Activated naive CD4-positive, alpha-beta T cell treated with anti-CD3 and anti-CD28 coated beads, Interleukin-2, amount 10 ng/mL, durations not matched to agents 7 days and 5 days (primary cell): ENCODE measurements around the gene DNAJC28.
A peak's percentile ranks its signal among the peaks of the same experiment; 100 is the strongest.
"Not testable (repeated sequence)": the region's sequence is repeated elsewhere in the genome, so short reads cannot be mapped to it uniquely, and the experiment has no call there.

Experiments
- CTCF ChIA-PET: fragments of 350-600 bp; sonication (Branson Sonifier 250); formaldehyde crosslinking; loops from one replicate; lab custom pipeline; 2021; ENCODE audit warnings: antibody characterized with exemption; lab: Charles Lee
- DNase-seq: peaks from one replicate; pipeline ENCODE4 v3.0.0-alpha.2; 2020
- H3K27ac Mint-ChIP-seq: one replicate; pipeline ENCODE4 v1.8.0; 2021; ENCODE audit warnings: mild to moderate bottlenecking, moderate library complexity, mixed read lengths
- H3K27me3 Mint-ChIP-seq: one replicate; pipeline ENCODE4 v1.8.0; 2021; ENCODE audit warnings: mild to moderate bottlenecking, mixed read lengths
- H3K36me3 Mint-ChIP-seq: one replicate; pipeline ENCODE4 v1.8.0; 2021; ENCODE audit warnings: mixed read lengths
- H3K4me1 Mint-ChIP-seq: one replicate; pipeline ENCODE4 v1.8.0; 2021; ENCODE audit warnings: mixed read lengths
- H3K4me3 Mint-ChIP-seq: one replicate; pipeline ENCODE4 v1.8.0; 2021; ENCODE audit warnings: mild to moderate bottlenecking, moderate library complexity, mixed read lengths
- H3K9me3 Mint-ChIP-seq: one replicate; pipeline ENCODE4 v1.8.0; 2021; ENCODE audit warnings: mixed read lengths

The DNAJC28 gene, protein sequence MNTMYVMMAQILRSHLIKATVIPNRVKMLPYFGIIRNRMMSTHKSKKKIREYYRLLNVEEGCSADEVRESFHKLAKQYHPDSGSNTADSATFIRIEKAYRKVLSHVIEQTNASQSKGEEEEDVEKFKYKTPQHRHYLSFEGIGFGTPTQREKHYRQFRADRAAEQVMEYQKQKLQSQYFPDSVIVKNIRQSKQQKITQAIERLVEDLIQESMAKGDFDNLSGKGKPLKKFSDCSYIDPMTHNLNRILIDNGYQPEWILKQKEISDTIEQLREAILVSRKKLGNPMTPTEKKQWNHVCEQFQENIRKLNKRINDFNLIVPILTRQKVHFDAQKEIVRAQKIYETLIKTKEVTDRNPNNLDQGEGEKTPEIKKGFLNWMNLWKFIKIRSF

DNA sequence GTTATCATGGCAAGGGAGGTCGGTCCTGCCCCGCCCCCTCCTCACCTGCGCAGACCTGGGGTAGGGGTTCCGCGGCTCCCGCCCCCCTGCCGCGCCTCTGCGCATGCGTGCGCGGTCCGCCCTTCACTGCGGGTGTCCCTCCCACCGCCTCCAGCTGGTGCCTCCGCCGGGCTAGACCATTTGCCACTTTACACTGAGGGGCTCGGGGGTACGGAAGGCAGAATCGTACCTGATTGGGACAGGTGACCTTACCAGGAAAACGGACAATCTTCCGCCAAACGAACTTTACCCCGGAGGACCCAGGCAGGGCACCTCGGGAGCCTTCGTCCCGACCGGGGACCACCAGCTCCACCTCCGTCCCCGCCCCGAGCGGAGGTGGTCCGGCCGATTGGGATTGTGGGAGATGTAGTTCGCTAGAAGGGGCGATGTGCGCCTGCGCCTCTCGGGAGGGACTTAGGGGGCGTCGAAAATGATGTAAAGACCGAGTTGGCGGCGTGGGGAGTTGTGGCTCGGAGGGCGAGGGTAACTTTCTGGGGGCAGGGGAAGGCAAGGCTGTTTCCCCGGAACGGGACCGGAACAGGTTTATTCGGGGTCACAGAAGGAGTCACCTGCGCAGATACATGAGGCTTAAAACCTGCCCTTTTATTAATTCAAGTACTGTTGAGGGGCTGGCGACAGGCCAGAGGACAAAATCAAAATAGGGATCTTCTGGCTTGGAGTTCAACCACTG is at the start of gene DNAJC28:
TSS of gene DNAJC28 (minus strand) at position 344 of the 730 bp plus-strand sequence. CDS start 2,323 bp downstream, outside the sequence.
- Mint-ChIP-seq H3K4me3 (peak within 1 kb of the TSS; percentile 83), H3K27me3 (peaks cover 37% of the 10 kb centered on the region), H3K4me1 (peaks cover 11% of the 10 kb centered on the region), H3K36me3 (no peaks in the 10 kb centered on the region), H3K27ac (peak within 1 kb of the TSS; percentile 64), H3K9me3 (no peaks in the 10 kb centered on the region)
- DNase-seq = peak; percentile 95
- CTCF ChIA-PET = interaction anchor here (1.0 to 1.6 kb wide), 2 partner anchors 11 to 114 kb away, joined by 3 to 9 read pairs; partner anchors contain the start of gene TMEM50B

DNA sequence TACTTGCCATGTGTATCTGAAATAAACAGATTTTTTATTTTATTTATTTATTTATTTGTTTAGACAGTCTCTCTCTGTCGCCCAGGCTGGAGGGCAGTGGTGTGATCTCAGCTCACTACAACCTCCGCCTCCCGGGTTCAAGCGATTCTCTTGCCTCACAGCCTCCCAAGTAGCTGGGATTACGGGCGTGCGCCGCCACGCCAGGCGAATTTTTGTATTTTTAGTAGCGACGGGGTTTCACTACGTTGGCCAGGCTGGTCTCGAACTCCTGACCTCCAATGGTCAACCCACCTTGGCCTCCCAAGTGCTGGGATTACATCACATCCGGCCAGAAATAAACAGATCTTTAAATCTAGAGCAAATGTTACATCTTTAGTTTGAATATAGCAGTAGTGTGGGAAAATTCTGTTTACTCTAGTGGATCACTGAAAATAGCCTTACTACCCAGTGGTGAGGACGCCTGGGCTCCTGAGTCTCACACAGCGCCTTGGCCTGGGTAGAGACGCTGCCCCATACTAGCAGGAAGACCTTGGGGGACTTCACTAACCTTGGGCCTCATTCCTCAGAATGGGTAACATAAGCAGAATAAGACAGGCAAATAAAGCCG is 49.7 kb upstream of the DNAJC28 start:
- peak overlapping the region; percentile 96 for H3K4me3 Mint-ChIP-seq
- peak; percentile 31 for DNase-seq
- H3K9me3 Mint-ChIP-seq = no peaks in the 10 kb centered on the region
- peak overlapping the region; percentile 99 for H3K27ac Mint-ChIP-seq
- peaks cover 35% of the 10 kb centered on the region for H3K36me3 Mint-ChIP-seq
- no peaks in the 10 kb centered on the region for H3K27me3 Mint-ChIP-seq
- peaks cover 47% of the 10 kb centered on the region for H3K4me1 Mint-ChIP-seq
- CTCF ChIA-PET = no interaction called here

DNA sequence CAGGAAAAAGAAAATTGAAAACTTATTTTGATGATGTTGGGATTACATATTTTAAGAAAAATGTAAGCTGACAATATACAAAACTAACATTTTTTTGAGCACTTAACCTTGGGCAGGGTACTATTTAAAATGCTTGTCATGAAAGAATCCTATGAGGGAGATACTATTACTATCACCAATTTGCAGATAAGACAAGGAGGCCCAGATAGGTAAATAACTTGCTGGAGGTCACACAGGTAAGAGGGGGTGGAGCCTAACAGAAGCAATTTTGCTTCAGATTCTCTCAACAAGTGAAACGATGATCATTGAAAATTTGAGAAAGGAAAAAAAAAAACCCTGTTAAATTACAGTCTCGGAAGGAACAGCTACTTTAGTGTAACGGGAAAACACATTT is 49.2 kb upstream of the DNAJC28 start:
- Mint-ChIP-seq H3K36me3 (peaks cover 34% of the 10 kb centered on the region), H3K9me3 (no peaks in the 10 kb centered on the region), H3K27me3 (no peaks in the 10 kb centered on the region), H3K4me1 (peaks cover 43% of the 10 kb centered on the region), H3K27ac (peak overlapping the region; percentile 99), H3K4me3 (peak overlapping the region; percentile 96)
- no peak for DNase-seq
- CTCF ChIA-PET = no interaction called here

DNA sequence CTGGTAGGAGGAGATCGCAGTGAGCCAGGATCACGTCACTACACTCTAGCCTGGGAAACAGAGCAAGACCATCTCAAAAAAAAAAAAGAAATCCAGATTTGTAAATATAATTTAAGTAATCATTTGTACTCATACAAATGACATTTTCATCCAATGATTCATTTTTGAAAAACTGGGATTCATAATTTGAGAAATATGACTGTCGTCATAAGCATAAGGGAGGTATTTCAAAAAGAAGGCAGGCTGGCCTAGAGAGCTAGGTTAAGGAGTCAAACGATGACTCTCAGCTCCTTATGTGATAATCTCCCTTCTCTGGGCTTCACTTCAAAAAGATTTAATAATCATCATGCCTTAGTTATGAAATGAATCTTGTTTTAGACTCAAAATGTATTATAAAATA is 48.1 kb upstream of the DNAJC28 start:
- Mint-ChIP-seq H3K36me3 (peaks cover 39% of the 10 kb centered on the region), H3K27me3 (no peaks in the 10 kb centered on the region), H3K4me3 (no peak overlapping the region), H3K27ac (no peak overlapping the region), H3K9me3 (no peaks in the 10 kb centered on the region), H3K4me1 (peaks cover 34% of the 10 kb centered on the region)
- no peak for DNase-seq
- CTCF ChIA-PET = interaction anchor here (0.6 kb wide), 1 partner anchor 13 kb away, joined by 3 read pairs; no protein-coding TSS in a partner anchor

DNA sequence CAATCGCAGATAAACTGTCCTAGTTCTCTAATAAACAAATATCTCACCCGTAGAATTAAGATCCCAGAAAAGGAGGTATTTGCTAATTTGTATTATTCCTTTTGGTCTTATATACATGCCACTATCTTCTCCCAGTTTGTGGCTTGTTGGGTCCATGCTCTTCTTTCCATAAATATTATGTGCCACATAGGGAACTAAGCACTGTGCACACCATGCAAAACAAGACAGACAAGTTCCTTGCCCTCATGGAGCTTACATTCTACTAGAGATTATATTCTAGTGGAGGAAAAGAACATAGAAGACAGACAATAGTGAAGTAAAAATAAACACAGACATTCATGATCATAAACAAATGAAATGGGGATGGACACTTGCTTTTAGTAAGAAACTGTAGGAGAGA is 45.7 kb upstream of the DNAJC28 start:
- Mint-ChIP-seq H3K36me3 (peaks cover 49% of the 10 kb centered on the region), H3K9me3 (no peaks in the 10 kb centered on the region), H3K27me3 (no peaks in the 10 kb centered on the region), H3K27ac (no peak overlapping the region), H3K4me3 (no peak overlapping the region), H3K4me1 (peaks cover 29% of the 10 kb centered on the region)
- CTCF ChIA-PET = interaction anchor here (0.6 to 1.7 kb wide), 2 partner anchors 32 to 68 kb away, joined by 3 to 5 read pairs; no protein-coding TSS in a partner anchor
- no peak for DNase-seq

DNA sequence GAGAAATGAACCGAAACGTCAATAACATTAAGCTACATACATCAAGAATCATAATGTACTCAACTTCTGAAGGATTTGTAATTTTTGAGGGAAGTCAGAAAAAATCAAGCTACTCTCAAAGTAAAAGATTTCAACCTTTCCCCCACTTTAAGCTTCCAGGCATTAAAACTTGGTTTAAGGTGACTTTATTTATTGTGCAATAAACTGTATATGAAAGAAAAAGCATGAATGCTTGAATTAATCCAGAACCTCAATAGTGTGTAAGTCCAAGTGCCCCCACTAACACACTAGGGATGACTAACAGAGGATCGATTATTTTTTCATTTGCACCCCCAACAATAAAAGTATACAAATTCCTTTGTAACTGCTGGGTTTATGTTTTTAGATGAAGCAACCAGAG is 39.5 kb upstream of the DNAJC28 start:
- H3K36me3 Mint-ChIP-seq = peaks cover 62% of the 10 kb centered on the region
- CTCF ChIA-PET = interaction anchor here (0.6 kb wide), 1 partner anchor 17 kb away, joined by 4 read pairs; no protein-coding TSS in a partner anchor

DNA sequence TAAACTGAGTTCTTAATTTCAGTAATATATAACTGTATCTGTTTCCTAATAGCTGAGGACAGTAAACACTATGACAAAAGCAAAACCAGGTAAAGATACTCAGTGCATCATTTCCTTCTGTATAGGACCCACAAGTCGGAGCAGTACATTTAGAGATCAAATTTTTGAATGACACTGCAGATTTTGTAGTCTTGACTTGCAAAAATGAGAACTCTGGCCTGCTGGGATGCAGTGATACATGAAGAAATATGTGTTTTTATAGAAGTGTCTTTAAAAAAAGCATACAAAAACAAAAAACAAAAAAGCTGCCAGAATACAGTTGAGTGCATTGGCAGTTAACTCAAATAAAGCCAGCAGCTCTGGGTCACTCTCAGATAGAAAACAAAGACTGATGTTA is 31.4 kb upstream of the DNAJC28 start:
- Mint-ChIP-seq H3K4me3 (no peak overlapping the region), H3K4me1 (no peaks in the 10 kb centered on the region), H3K27ac (no peak overlapping the region), H3K27me3 (no peaks in the 10 kb centered on the region), H3K36me3 (peaks cover 39% of the 10 kb centered on the region), H3K9me3 (no peaks in the 10 kb centered on the region)
- DNase-seq = no peak
- CTCF ChIA-PET = no interaction called here

More for the DNA sequence above, 39.5 kb upstream of the DNAJC28 start:
- DNase-seq = no peak
- H3K27ac Mint-ChIP-seq = no peak overlapping the region
- H3K4me1 Mint-ChIP-seq = no peaks in the 10 kb centered on the region
- H3K4me3 Mint-ChIP-seq = no peak overlapping the region
- H3K27me3 Mint-ChIP-seq = no peaks in the 10 kb centered on the region
- no peaks in the 10 kb centered on the region for H3K9me3 Mint-ChIP-seq

DNA sequence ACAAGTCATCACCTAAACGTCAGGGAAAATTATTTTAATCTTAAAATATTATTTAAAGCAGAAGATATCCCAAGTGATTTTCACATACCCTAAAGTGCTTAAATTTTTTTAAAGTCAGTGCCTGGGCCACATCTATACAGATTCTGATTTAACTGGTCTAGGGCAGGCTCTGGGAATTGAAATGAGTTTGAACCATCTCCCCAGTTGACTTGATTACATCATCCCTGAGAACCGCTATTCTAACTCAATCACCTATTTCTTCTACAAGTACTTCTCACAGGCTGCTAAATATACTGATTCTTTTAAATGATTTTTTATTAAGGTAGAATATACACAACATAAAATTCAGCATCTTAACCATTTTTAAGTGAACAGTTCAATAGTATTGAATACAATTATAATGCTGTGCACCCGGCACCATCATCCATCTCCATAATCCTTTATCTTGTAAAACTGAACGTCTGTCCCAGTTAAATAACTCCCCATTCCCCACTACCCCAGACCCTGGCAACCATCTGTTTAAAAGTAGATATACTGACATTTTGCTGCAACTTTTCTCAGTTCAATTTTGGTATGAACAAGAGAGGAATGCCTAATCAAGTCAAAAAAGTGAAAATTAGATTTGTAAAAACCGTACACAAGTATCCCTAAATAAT is 30.9 kb upstream of the DNAJC28 start:
- Mint-ChIP-seq H3K27me3 (no peaks in the 10 kb centered on the region), H3K4me1 (no peaks in the 10 kb centered on the region), H3K9me3 (no peaks in the 10 kb centered on the region), H3K4me3 (no peak overlapping the region), H3K27ac (no peak overlapping the region), H3K36me3 (peaks cover 38% of the 10 kb centered on the region)
- CTCF ChIA-PET = no interaction called here
- no peak for DNase-seq

DNA sequence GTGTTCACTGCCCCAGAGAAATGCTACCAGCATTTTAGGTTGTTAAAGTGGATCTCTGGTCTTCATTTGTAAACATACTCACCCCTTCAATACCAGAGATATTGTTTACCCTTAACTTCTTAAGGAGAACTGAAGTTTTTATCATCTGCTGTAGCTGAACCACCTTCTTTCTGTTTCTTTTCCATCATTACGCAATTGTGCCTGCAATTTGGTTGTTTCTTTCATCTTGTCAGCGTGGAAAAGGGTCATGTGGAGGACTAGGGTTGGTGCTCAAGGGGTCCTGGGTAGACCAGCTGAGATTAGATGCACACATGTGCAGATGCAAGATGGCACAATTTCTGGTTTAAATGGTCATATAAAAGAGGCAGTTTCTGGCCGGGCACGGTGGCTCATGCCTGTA is 27.4 kb upstream of the DNAJC28 start:
- Mint-ChIP-seq H3K4me3 (no peak overlapping the region), H3K4me1 (peaks cover 10% of the 10 kb centered on the region), H3K9me3 (no peaks in the 10 kb centered on the region), H3K27ac (no peak overlapping the region), H3K27me3 (no peaks in the 10 kb centered on the region), H3K36me3 (peaks cover 48% of the 10 kb centered on the region)
- no peak for DNase-seq
- CTCF ChIA-PET = no interaction called here

DNA sequence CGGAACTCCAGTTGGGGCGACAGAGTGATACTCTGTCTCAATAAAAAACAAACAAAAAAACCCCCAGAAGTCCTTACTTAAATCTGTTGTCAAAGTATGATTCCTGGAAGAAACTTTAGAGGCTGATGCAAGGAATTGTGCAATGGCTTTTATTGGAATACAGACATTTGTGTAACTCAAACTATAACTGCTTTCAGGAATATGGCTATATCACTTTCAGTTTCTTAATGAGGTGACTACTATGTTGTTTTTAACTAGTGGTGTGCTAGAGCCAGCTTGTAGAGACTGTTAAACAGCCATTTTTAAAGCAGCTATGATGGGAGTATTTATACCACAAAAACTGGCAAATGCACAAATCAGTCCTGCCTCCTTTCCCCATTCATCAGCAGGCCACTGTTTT is 22.7 kb upstream of the DNAJC28 start:
- H3K4me3 Mint-ChIP-seq = no peak overlapping the region
- H3K9me3 Mint-ChIP-seq = no peaks in the 10 kb centered on the region
- H3K27me3 Mint-ChIP-seq = no peaks in the 10 kb centered on the region
- CTCF ChIA-PET = interaction anchor here (1.7 to 2.7 kb wide), 2 partner anchors 16 to 91 kb away, joined by 4 to 8 read pairs; no protein-coding TSS in a partner anchor
- peak overlapping the region; percentile 61 for H3K27ac Mint-ChIP-seq
- H3K36me3 Mint-ChIP-seq = peaks cover 60% of the 10 kb centered on the region
- no peak for DNase-seq
- H3K4me1 Mint-ChIP-seq = peaks cover 10% of the 10 kb centered on the region

DNA sequence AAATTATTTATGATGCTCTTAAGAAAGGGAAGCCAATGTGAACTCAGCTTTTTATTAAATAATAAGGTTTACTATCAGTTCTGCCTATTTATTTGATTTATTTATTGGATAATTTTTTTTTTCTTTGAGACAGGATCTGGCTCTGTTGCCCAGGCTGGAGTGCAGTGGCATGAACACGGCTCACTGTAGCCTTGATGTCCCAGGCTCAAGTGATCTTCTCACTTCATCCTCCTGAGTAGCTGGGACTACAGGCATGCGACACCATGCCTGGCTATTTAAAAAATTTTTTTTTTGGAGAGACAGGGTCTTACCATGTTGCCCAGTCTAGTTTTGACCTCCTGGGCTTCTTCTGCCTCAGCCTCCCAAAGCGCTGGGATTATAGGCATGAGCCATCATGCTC is 21.0 kb upstream of the DNAJC28 start:
- CTCF ChIA-PET = interaction anchor here (1.0 kb wide), 1 partner anchor 36 kb away, joined by 3 read pairs; no protein-coding TSS in a partner anchor
- Mint-ChIP-seq H3K27me3 (no peaks in the 10 kb centered on the region), H3K4me1 (peaks cover 10% of the 10 kb centered on the region), H3K4me3 (no peak overlapping the region), H3K9me3 (no peaks in the 10 kb centered on the region), H3K27ac (no peak overlapping the region), H3K36me3 (peaks cover 60% of the 10 kb centered on the region)
- DNase-seq = no peak

DNA sequence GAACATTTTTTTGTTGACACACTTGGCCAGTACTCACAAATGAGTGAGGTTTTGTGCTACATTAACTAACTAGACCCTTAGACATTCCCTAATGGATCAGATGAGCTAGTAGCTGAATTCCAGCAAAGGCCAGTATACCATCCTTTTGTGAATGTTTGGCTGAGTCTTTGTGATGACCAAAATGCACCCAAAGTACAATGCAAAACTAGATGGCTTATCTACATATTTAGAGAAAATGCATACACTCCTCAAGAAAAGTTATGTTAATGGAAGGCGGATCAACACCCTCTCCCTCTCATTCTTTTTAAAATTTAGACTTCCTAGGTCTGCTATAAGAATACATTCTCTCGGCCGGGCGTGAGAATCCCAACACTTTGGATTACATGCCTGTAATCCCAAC is 20.1 kb upstream of the DNAJC28 start:
- Mint-ChIP-seq H3K27ac (no peak overlapping the region), H3K9me3 (peaks cover 3% of the 10 kb centered on the region), H3K4me1 (peaks cover 10% of the 10 kb centered on the region), H3K27me3 (no peaks in the 10 kb centered on the region), H3K4me3 (no peak overlapping the region), H3K36me3 (peaks cover 58% of the 10 kb centered on the region)
- CTCF ChIA-PET = interaction anchor here (1.0 kb wide), 1 partner anchor 36 kb away, joined by 3 read pairs; no protein-coding TSS in a partner anchor
- no peak for DNase-seq

DNA sequence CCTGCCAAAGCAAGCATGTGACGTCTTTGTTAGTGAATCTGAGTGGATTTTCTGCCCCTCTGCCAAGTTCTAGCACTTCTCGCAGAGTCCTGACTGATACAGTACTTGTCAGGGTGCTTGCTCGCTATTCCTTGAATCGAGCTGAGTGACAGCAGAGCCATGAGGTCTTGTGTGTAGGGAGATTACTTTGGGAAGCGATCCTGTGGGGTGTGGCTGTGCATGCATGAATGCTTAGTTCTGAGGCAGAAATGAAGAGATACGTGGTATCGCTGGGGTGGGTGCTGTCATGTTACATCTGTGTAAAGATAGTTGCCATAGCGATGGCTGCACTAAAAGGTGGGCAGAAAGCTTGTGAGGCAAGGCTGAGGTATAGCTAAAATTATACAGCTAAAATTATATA is 19.3 kb upstream of the DNAJC28 start:
- H3K27me3 Mint-ChIP-seq = no peaks in the 10 kb centered on the region
- peaks cover 57% of the 10 kb centered on the region for H3K36me3 Mint-ChIP-seq
- H3K9me3 Mint-ChIP-seq = peaks cover 3% of the 10 kb centered on the region
- DNase-seq = no peak
- no peak overlapping the region for H3K4me3 Mint-ChIP-seq
- CTCF ChIA-PET = no interaction called here
- peaks cover 10% of the 10 kb centered on the region for H3K4me1 Mint-ChIP-seq
- no peak overlapping the region for H3K27ac Mint-ChIP-seq

DNA sequence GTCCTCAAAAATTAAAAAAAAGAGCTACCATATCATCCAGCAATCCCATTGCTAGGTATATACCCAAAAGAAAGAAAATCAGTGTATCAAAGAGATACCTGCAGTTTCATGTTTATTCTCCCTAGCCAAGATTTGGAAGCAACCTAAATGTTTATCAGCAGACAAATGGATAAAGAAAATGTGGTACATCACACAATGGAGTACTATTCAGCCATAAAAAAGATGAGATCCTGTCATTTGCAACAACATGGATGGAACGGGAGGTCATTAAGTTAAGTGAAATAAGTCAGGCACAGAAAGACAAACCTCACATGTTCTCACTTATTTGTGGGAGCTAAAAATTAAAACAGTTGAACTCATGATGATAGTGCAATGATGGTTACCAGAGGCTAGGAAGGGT is 15.5 kb upstream of the DNAJC28 start:
- CTCF ChIA-PET, H3K4me3 Mint-ChIP-seq, DNase-seq, H3K9me3 Mint-ChIP-seq, H3K27me3 Mint-ChIP-seq, H3K27ac Mint-ChIP-seq, H3K4me1 Mint-ChIP-seq: not testable (repeated sequence)
- H3K36me3 Mint-ChIP-seq = peaks cover 67% of the 10 kb centered on the region
